ENCODE data around the gene GNG14.

GRCh38 chr19:12646551-12646950, 41.2 kb upstream of the GNG14 start:
- TF ChIP-seq, protein P1, sequence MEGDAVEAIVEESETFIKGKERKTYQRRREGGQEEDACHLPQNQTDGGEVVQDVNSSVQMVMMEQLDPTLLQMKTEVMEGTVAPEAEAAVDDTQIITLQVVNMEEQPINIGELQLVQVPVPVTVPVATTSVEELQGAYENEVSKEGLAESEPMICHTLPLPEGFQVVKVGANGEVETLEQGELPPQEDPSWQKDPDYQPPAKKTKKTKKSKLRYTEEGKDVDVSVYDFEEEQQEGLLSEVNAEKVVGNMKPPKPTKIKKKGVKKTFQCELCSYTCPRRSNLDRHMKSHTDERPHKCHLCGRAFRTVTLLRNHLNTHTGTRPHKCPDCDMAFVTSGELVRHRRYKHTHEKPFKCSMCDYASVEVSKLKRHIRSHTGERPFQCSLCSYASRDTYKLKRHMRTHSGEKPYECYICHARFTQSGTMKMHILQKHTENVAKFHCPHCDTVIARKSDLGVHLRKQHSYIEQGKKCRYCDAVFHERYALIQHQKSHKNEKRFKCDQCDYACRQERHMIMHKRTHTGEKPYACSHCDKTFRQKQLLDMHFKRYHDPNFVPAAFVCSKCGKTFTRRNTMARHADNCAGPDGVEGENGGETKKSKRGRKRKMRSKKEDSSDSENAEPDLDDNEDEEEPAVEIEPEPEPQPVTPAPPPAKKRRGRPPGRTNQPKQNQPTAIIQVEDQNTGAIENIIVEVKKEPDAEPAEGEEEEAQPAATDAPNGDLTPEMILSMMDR (IDR thresholded peaks at IDR 0.05) = no peak
- no peak for TF ChIP-seq POLR2A (IDR thresholded peaks at IDR 0.05)
